Calu3 (cell line): ENCODE results near the gene PPP2R2B. TPM values are rescaled to one million over a fixed set of nuclear protein-coding genes. Genes with fewer than 3 reads are reported as not detected.

Source experiments
- BruUV-seq: library from RNA; stranded (reverse); fragments of 400-500 nt; replicated peaks from 2 replicates; lab custom pipeline; 2021; lab: Mats Ljungman, UMichigan
- CTCF ChIA-PET: fragments of 300-600 bp; sonication (Branson Sonifier 250); formaldehyde crosslinking; loops from one replicate; lab custom pipeline; 2022; ENCODE audit warnings: antibody characterized with exemption; lab: Charles Lee
- DNase-seq: peaks from one replicate; pipeline ENCODE4 v3.0.0; 2022
- H3K27ac Mint-ChIP-seq: one replicate; pipeline ENCODE4 v1.8.0; 2022; ENCODE audit warnings: mixed read lengths; ENCODE audit not compliant: unreplicated experiment
- H3K27me3 Mint-ChIP-seq: one replicate; pipeline ENCODE4 v1.8.0; 2022; ENCODE audit warnings: mixed read lengths; ENCODE audit not compliant: unreplicated experiment
- H3K36me3 Mint-ChIP-seq: one replicate; pipeline ENCODE4 v1.8.0; 2022; ENCODE audit warnings: mild to moderate bottlenecking, moderate library complexity, mixed read lengths; ENCODE audit not compliant: insufficient read depth, unreplicated experiment
- H3K4me1 Mint-ChIP-seq: one replicate; pipeline ENCODE4 v1.8.0; 2022; ENCODE audit warnings: mild to moderate bottlenecking, low read depth, mixed read lengths; ENCODE audit not compliant: unreplicated experiment
- H3K4me3 Mint-ChIP-seq: one replicate; pipeline ENCODE4 v1.8.0; 2022; ENCODE audit warnings: mild to moderate bottlenecking, low read depth, moderate library complexity, mixed read lengths; ENCODE audit not compliant: unreplicated experiment
- H3K9me3 Mint-ChIP-seq: one replicate; pipeline ENCODE4 v1.8.0; 2022; ENCODE audit warnings: low read depth, mixed read lengths; ENCODE audit not compliant: unreplicated experiment
- intact Hi-C: fragments of 100-400 bp; cut with micrococcal nuclease; formaldehyde crosslinking; loops from one replicate; pipeline ENCODE4 v1.10.0; 2022; ENCODE audit not compliant: unreplicated experiment
- total RNA-seq: library from RNA; stranded (reverse); gene quantifications from 2 replicates; pipeline ENCODE4 v1.2.3, GENCODE V29; 2022
- TF ChIP-seq, protein P1 (sequence below): fragments of 200-600 bp; IDR thresholded peaks from one replicate; pipeline ENCODE4 v1.8.0; 2022; ENCODE audit warnings: antibody characterized with exemption; ENCODE audit not compliant: unreplicated experiment

PPP2R2B gene
- total RNA-seq, 1 experiment from 2014 or later = not detected

DNA sequence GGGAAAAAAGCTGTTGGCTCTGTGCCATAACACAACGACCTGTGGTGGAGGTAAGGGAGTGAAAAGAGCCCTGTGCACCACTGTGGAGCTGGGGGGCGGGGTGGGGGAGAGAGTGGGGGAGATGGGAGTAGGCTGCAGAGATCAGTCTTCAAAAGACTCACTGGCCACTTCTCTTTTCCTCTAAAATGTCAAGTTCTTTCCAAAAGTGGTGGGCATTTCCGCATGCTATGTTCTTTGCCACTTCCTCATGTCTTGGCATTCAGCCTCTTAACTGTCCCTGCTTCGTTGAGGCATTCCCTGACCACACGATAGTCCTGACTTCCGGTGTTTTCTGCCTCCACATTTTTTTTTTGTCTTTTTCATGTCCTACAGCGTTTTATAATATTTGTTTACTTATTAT is 2.4 kb upstream of the PPP2R2B start:
- intact Hi-C loops = no loop called here
- Mint-ChIP-seq H3K9me3 (no peaks in the 10 kb centered on the region), H3K4me1 (no peaks in the 10 kb centered on the region), H3K27me3 (peaks cover 39% of the 10 kb centered on the region), H3K27ac (no peak overlapping the region), H3K4me3 (no peak overlapping the region), H3K36me3 (peaks cover 11% of the 10 kb centered on the region)
- TF ChIP-seq, protein P1, sequence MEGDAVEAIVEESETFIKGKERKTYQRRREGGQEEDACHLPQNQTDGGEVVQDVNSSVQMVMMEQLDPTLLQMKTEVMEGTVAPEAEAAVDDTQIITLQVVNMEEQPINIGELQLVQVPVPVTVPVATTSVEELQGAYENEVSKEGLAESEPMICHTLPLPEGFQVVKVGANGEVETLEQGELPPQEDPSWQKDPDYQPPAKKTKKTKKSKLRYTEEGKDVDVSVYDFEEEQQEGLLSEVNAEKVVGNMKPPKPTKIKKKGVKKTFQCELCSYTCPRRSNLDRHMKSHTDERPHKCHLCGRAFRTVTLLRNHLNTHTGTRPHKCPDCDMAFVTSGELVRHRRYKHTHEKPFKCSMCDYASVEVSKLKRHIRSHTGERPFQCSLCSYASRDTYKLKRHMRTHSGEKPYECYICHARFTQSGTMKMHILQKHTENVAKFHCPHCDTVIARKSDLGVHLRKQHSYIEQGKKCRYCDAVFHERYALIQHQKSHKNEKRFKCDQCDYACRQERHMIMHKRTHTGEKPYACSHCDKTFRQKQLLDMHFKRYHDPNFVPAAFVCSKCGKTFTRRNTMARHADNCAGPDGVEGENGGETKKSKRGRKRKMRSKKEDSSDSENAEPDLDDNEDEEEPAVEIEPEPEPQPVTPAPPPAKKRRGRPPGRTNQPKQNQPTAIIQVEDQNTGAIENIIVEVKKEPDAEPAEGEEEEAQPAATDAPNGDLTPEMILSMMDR = no peak
- DNase-seq = no peak
- CTCF ChIA-PET = no interaction called here
- BruUV-seq = no TSS peak

DNA sequence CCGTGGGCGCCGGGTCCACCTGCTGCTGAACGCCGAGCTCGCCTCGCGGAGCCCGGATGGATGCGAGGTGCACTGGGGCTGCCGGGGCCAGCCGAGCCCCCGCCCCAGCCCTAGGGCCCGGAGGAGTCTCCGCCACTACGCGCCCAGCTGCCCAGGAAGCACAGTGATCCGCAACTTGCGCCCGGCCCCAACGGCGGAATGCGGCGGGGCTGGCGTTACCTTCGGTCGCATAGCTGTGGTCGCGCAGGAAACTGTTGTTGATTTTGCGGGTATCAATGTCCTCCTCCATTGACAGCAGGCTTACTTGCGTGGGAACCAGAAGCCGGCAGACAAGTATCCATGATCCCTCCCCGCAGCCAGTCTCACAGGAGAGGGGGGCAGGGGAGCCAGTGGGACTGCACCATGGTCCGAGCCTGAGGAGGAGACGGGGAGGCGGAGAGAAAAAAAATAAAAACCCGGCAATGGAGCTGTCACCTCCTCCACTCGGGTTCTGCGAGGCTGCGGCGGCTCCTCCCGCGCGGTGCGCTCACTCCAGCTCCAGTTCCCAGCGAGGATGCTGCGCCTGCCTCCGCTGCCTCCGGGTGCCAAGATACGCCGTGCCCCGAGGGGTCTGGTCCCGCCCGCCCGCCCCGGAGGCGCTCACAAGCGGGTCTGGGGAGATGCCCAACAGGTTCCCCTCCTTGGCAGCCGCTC is 628 bp downstream of the PPP2R2B start:
- BruUV-seq = no TSS peak
- TF ChIP-seq, protein P1 = no peak
- peak; percentile 47 for DNase-seq
- Mint-ChIP-seq H3K4me3 (peak overlapping the region; percentile 71), H3K27me3 (peaks cover 70% of the 10 kb centered on the region), H3K36me3 (peaks cover 11% of the 10 kb centered on the region), H3K4me1 (no peaks in the 10 kb centered on the region), H3K9me3 (no peaks in the 10 kb centered on the region), H3K27ac (no peak overlapping the region)
- CTCF ChIA-PET = interaction anchor here (0.6 kb wide), 1 partner anchor 311 kb away, joined by 3 read pairs; no protein-coding TSS in a partner anchor
- intact Hi-C loops = no loop called here

DNA sequence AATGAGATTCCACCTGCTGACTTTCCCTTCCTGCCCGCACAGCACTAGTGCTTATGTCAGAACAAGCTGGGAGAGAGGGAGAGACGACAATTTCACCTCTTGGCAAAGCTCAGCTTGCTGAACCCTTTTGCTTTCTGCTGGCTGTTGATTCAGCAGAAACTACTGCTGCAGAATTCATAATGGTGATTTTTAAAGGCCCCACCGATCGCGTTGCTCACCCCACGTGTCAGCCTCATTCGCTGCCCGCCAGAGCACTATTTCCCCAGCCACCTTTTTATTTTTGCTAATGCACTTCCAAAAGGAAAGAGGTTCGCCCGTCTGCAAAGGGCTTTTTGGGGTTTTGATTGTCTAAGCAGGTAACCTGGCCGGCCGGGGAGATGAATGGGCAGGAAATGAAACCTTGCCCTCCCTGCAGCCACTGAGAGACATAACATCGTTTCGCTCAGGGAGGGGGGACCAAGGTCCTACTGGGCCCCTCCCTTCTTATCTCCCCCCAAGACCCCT is 1.3 kb downstream of the PPP2R2B start:
- peak; percentile 6 for DNase-seq
- TF ChIP-seq, protein P1 = no peak
- H3K4me1 Mint-ChIP-seq = no peaks in the 10 kb centered on the region
- H3K36me3 Mint-ChIP-seq = peaks cover 11% of the 10 kb centered on the region
- no TSS peak for BruUV-seq
- intact Hi-C loops = no loop called here
- CTCF ChIA-PET = interaction anchor here (0.7 kb wide), 1 partner anchor 337 kb away, joined by 3 read pairs; no protein-coding TSS in a partner anchor
- no peak overlapping the region for H3K27ac Mint-ChIP-seq
- peaks cover 75% of the 10 kb centered on the region for H3K27me3 Mint-ChIP-seq
- no peaks in the 10 kb centered on the region for H3K9me3 Mint-ChIP-seq
- peak overlapping the region; percentile 71 for H3K4me3 Mint-ChIP-seq

DNA sequence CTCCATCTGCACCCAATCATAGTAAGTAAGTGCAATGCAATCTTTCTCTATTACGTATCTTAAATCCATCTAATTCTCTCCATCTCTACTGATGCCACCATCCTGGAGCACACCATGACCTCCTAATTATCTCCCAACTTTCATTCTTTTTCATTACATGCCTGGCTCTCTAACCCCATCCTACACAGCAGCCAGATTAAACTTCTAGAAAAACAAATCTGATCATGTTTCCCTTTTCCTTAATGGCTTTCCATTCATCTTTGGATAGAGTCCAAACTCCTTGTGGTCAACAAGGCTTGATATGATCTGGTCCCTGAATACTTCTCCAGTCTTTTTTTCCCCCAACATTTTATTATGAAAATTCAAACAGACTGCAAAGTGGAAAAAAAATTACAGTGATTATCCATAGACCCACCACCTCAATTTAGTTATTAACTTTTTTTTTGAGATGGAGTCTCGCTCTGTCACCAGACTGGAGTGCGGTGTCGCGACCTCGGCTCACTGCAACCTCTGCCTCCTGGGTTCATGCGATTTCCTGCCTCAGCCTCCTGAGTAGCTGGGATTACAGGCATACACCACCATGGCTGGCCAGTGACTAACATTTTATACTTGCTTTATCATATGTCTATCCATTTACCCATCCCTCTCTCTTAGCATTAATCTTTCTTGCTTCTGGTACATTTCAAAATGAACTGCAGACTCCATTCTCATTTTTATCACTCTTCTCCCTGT is 5.2 kb downstream of the PPP2R2B start:
- Mint-ChIP-seq H3K4me3 (no peak overlapping the region), H3K27ac (no peak overlapping the region), H3K9me3 (no peaks in the 10 kb centered on the region), H3K27me3 (peaks cover 65% of the 10 kb centered on the region), H3K4me1 (no peaks in the 10 kb centered on the region), H3K36me3 (peaks cover 5% of the 10 kb centered on the region)
- intact Hi-C loops = no loop called here
- no peak for DNase-seq
- BruUV-seq = no TSS peak
- TF ChIP-seq, protein P1 = no peak
- CTCF ChIA-PET = no interaction called here
